ENCODE results near the gene PRDM1. TPM values are rescaled to one million over a fixed set of nuclear protein-coding genes. Genes with fewer than 3 reads are reported as not detected.

The PRDM1 gene
- total RNA-seq = 1 to 10 TPM; 1.6 to 2.4 (median 1.9) TPM

- peak; percentile 48 to 68 for DNase-seq
- Histone ChIP-seq H3K9me3 (no peaks in the 10 kb centered on the region), H3K4me3 (peak within 1 kb of the TSS; percentile 53 to 69 (median 59)), H3K4me1 (peaks cover 7 to 10% of the 10 kb centered on the region in 2 donors), H3K27me3 (peaks cover 0 to 13% (median 0%) of the 10 kb centered on the region in 3 donors), H3K36me3 (no peaks in the 10 kb centered on the region), H3K27ac (peak within 1 kb of the TSS; percentile 29 to 54 (median 45))
- in situ Hi-C loops (cut with MboI; ENCODE audit: low sequenced_read_pairs in 4 of 4) = no loop called here
- intact Hi-C loops (cut with DNase I; ENCODE audit: low total_unique reads) = loop anchor here (5.0 to 10.0 kb wide), 4 partner anchors 94 to 601 kb away; no protein-coding TSS in a partner anchor
- ATAC-seq = peak; percentile 63 to 69
- TF ChIP-seq CTCF (IDR thresholded peaks at IDR 0.05 in 4 of 5, conservative IDR thresholded peaks at IDR 0.05 in 1 of 5) (peak in 3 of 5 experiments; percentile 25 to 31 (median 28)), POLR2A (IDR thresholded peaks at IDR 0.05) (peak in 1 of 2 donors; percentile 52)
These were observed at the start of gene PRDM1 for GRCh38 chr6:106085984-106086813. Gene PRDM1 (plus strand): TSS chr6:106086336. CDS start chr6:106086554, 218 bp downstream.

- TF ChIP-seq CTCF (IDR thresholded peaks at IDR 0.05 in 4 of 5, conservative IDR thresholded peaks at IDR 0.05 in 1 of 5) = no peak
- TF ChIP-seq POLR2A (IDR thresholded peaks at IDR 0.05) = no peak
- no peak overlapping the region for H3K4me3 ChIP-seq
- no peaks in the 10 kb centered on the region for H3K9me3 ChIP-seq
- DNase-seq = no peak
- no peaks in the 10 kb centered on the region for H3K36me3 ChIP-seq
- no peak overlapping the region for H3K27ac ChIP-seq
- no peaks in the 10 kb centered on the region for H3K27me3 ChIP-seq
- no peaks in the 10 kb centered on the region for H3K4me1 ChIP-seq
- intact Hi-C loops (cut with DNase I; ENCODE audit: low total_unique reads) = no loop called here
- in situ Hi-C loops (cut with MboI; ENCODE audit: low sequenced_read_pairs in 4 of 4) = no loop called here
- no peak for ATAC-seq
These were observed 49.1 kb upstream of the PRDM1 start for GRCh38 chr6:106037060-106037459.

GRCh38 chr6:106039897-106040592 lies 46.1 kb upstream of the PRDM1 start:
- H3K27me3 ChIP-seq = no peaks in the 10 kb centered on the region
- H3K36me3 ChIP-seq = no peaks in the 10 kb centered on the region
- H3K4me1 ChIP-seq = no peaks in the 10 kb centered on the region
- H3K9me3 ChIP-seq = no peaks in the 10 kb centered on the region
- intact Hi-C loops (cut with DNase I; ENCODE audit: low total_unique reads) = no loop called here
- H3K4me3 ChIP-seq = no peak overlapping the region
- in situ Hi-C loops (cut with MboI; ENCODE audit: low sequenced_read_pairs in 4 of 4) = no loop called here
- no peak overlapping the region for H3K27ac ChIP-seq
- TF ChIP-seq POLR2A (IDR thresholded peaks at IDR 0.05) (no peak), CTCF (IDR thresholded peaks at IDR 0.05 in 4 of 5, conservative IDR thresholded peaks at IDR 0.05 in 1 of 5) (no peak)
- DNase-seq = no peak
- no peak for ATAC-seq

GRCh38 chr6:106044151-106044550 lies 42.0 kb upstream of the PRDM1 start:
- H3K27ac ChIP-seq = no peak overlapping the region

More at GRCh38 chr6:106044151-106044550, 42.0 kb upstream of the PRDM1 start:
- Histone ChIP-seq H3K4me3 (no peak overlapping the region), H3K36me3 (no peaks in the 10 kb centered on the region), H3K9me3 (no peaks in the 10 kb centered on the region), H3K4me1 (no peaks in the 10 kb centered on the region), H3K27me3 (no peaks in the 10 kb centered on the region)
- DNase-seq (no peak), ATAC-seq (no peak)
- TF ChIP-seq POLR2A (IDR thresholded peaks at IDR 0.05) (no peak), CTCF (IDR thresholded peaks at IDR 0.05 in 4 of 5, conservative IDR thresholded peaks at IDR 0.05 in 1 of 5) (no peak)
- in situ Hi-C loops (cut with MboI; ENCODE audit: low sequenced_read_pairs in 4 of 4) = no loop called here
- intact Hi-C loops (cut with DNase I; ENCODE audit: low total_unique reads) = no loop called here

All from gastrocnemius medialis (tissue), 4 donors.